SK-N-DZ (cell line): ENCODE measurements around the gene DSCAML1.

ENCODE experiments used
- DNase-seq: peaks from one replicate; pipeline ENCODE4 v3.0.0-alpha.2; 2015; ENCODE audit warnings: low spot score

The DSCAML1 gene

GRCh38 chr11:117725048-117725734 is 71.8 kb downstream of the DSCAML1 start:
- peak; percentile 43 for DNase-seq

DNA sequence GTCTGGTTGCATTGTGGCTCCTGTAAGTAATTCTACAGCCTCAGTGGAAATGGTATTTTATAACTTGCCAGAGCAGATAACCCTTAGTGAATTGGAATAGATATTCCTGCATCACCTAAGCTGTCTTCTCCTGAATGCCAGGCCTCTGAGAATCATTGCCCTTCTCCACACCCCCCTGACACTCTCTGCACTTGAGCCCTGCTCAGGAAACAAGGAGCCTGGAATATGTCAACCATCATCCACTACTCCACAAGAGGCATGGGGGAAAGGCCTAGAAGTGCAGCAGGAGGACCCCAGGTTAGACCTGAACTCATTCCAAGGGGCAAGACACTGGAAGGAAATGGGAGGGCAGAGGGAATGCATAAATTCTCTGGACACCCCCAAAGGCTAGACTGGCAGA is 72.4 kb downstream of the DSCAML1 start:
- peak; percentile 34 for DNase-seq

DNA sequence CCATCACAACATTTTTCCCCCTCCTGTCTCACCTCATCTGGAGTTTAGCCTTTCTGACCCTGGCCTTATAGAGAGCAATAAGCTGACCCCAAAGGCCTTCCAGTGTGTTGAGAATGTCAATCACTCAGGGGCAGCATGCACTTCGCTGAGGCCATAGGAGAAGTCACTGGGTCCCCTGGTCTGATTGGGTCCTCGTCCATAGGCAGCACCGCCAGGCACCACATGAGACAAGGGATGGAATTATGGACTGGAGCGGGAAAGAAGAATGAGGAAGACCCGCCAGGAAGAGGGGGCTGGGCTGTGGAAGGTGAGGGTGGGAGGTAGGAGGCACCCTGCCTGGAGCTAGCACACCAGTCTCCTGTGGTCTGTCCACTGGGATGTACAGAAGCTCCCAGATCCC is 72.9 kb downstream of the DSCAML1 start:
- no peak for DNase-seq

DNA sequence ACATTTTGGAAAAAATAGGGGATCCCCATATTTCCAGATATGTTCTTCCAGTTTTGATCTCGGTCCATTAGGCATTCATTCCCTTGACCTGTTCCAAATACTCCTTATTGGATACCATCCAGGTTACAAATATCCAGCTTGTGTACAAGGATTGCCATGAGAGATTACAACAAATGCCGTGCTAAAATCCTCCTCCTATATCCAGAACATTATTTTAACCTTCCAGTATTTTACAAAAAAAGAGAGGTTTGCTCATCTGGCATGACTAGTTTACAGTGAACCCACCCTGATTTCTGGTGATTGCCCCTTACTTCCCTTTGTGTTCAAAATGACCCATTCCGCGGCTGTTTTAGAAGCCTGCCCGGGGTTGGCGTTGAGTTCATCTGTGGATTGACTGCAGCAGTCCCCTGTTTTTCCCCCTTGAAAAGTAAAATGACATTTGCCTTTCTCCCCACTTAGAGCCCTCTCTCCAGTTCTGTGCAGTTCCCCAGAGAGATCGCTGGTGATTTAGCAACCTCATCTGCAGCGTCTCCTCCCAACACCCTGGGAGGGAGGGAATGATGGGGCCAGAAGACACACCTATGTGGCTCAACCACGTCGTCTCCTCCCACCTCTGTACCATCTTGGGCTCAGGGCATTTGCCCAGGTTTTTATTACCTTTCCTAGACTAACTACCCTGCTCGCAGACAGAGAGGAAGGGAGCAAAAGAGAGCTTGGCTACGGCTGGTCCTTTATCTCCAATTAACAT is 73.6 kb downstream of the DSCAML1 start:
- DNase-seq = no peak

GRCh38 chr11:117722082-117722481 is 74.9 kb downstream of the DSCAML1 start:
- DNase-seq = no peak

DNA sequence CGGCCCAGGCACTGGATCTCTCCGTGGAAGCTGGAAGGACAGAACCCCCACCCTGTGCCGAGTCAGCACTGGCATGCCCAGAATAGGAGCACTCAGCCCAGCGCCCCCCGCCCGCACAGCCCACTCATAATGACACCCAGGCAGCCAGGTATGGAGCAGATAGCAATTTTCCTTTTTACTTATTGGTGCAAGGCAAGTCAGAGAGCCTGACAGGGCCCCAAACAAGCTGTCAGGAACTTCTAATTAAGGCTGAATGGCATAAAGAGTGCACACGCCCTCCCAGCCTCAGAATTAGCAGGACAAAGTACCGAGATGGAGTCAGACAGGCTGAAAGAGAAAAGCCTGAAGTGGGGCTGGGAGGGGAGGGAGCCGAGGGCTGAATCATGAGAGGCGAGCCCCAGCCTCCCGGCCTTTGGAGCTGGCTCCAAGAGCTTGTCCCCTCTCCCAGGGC is 76.9 kb downstream of the DSCAML1 start:
- DNase-seq = no peak

- no peak for DNase-seq
These were observed 77.5 kb downstream of the DSCAML1 start for GRCh38 chr11:117719480-117719879.

GRCh38 chr11:117717485-117718314 is 79.3 kb downstream of the DSCAML1 start:
- no peak for DNase-seq

GRCh38 chr11:117716521-117717440 is 80.2 kb downstream of the DSCAML1 start:
- no peak for DNase-seq

GRCh38 chr11:117715801-117716200 is 81.2 kb downstream of the DSCAML1 start:
- DNase-seq = no peak

DNA sequence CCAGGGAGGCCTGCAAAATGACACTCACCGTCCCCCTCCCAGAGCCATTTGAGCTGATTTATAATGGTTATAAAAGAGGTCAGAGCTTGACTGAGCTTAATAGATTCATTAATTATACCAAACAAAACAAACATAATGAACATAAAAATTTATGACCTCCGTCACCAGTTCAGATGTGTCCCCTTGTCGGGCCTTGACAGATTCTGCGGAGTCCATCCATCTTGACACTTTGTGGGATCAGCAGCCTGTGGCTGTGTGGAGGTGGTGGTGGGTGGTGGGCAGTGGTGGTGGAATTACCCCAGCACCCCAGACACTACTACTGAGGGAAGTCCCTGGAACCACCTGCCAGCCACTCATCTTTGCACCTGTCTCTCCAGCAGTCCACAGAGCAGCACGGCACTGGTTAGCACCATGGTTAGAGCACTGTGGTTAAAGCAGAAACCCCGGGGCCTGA is 83.5 kb downstream of the DSCAML1 start:
- DNase-seq = no peak

DNA sequence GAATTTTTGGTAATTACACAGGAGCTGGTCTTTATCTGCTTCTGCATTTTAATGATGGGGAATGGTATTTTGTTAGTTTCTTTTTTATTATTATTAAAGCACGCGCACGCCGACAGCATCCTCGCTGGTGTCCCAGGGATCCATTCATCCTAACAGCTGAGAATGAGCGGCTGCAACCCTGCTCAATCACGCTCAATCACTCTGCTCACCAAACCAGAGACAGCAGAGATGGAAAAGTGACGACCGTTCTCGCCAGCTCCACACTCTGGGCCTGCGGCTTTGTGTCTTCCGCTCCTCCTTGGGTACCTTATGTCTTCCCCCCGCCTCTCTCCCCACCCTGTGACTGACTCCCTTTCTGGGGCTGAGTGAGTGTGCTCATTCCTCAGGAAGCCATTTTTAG is 84.5 kb downstream of the DSCAML1 start:
- DNase-seq = no peak

DNA sequence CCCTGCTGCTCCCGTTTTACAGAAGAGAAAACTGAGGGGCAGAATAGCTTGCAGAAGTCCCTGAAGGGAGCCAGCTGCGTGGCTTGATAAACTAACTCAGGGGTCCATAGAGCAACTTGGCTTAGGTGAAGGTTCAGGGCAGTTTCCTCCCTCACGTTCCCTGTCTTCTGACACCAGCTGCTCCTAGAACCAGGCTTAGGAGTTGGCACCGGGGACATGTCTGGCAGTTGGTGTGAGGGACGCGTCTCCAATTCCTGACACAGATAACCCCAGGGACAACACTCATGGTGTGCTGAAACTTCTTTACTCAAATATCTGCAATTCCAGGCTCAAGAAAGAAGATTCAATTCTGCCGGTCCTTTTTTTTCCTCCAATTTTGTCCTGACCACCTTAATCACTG is 85.7 kb downstream of the DSCAML1 start:
- DNase-seq = no peak

- no peak for DNase-seq
These were observed 86.8 kb downstream of the DSCAML1 start for GRCh38 chr11:117710211-117710610.

DNA sequence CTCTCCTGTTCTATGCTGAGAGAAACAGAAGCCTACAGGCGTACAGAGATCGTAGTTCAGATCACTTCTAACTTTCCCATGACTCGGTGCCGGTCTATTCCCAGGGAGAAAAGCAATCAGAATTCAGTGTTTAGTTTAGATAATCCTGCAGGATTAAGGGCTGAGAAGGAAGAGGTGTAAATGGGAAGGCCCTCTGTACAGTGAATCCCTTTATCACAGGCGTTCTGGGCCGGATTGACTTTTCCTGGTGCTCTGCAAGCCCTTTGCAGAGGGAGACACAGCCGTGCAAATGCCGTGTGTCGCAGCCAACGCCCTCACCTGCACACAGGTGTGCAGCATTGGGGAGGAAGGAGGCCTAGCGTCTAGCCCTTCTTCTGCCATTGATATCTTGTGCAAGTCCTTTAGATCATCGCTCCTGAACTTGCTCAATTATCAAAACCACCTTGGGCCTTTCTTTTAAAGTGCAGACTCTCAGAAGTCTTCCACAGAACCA is 90.6 kb downstream of the DSCAML1 start:
- DNase-seq = no peak

GRCh38 chr11:117705866-117706265 is 91.2 kb downstream of the DSCAML1 start:
- no peak for DNase-seq

- no peak for DNase-seq
These were observed 92.5 kb downstream of the DSCAML1 start for GRCh38 chr11:117704395-117705100.

DNA sequence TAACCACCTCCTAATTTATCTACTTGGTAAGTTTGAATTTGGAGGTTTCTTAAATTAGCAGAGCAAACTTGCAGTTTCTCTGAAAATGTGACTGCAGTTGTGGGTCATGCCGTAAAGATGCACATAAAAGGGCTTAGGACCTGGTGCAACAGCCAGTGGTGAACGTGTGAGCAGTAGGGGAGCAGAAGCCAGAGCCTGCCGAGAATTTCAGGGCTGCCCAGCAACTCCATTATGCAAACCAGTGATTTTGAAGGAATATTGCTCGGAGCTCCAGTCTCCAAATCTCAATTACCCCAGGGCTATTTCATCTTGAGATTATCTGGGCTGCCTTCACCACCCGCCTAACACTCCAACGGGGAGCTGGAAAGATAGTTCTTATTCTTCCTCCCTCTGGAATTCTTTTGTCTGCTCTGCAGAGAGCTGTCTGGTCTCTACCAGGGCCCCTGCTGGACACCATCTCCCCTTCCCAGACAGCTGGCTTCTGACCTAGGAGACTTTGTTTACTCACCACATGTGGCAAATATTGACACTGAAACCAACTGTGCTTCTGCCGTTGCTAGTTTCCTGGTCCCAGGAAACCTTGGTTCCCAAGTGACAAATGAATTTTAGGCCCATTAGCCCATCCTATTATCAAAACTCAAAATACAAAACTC is 93.9 kb downstream of the DSCAML1 start:
- DNase-seq = no peak

DNA sequence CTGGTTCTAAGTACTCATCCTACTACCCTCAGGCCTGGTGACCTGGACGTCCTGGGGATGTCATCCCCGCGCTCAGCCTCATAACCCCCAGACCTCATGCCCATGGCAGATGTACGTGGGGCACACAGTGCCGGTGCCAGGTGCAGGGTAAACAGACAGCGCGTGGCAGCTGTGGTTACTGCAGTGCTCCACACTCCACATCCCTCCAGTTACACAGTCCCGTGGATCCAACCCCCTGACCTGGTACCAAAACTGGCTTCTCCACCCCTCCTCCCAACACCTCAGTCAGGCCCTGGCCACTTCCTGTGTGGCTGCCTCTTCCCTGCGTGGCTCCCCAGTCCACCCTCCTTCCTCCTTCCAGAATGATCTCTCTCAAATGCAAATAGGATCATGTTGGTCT is 95.2 kb downstream of the DSCAML1 start:
- no peak for DNase-seq

- no peak for DNase-seq
These were observed 96.5 kb downstream of the DSCAML1 start for GRCh38 chr11:117700551-117700950.
